Bone marrow (tissue), 2 donors: Measurements from ENCODE around the gene USP17L11.
"Not testable (repeated sequence)": the region's sequence is repeated elsewhere in the genome, so short reads cannot be mapped to it uniquely, and the experiment has no call there.

ENCODE experiments used
- DNase-seq, 2 donors: peaks; one replicate each; lab custom pipeline; 2025; lab: John Stamatoyannopoulos, UW

USP17L11 gene

GRCh38 chr4:9215105-9215504, at the start of gene USP17L11:
USP17L11 (plus strand) TSS chr4:9215405; CDS start chr4:9215405, 0 bp downstream.
- not testable (repeated sequence) for DNase-seq

GRCh38 chr4:9165990-9166389, 49.2 kb upstream of the USP17L11 start:
- DNase-seq = not testable (repeated sequence)

- DNase-seq = not testable (repeated sequence)
Observed at GRCh38 chr4:9169791-9170459, 45.3 kb upstream of the USP17L11 start, which contains the start of gene FAM90A26. FAM90A26 (plus strand) TSS chr4:9170409; CDS start chr4:9173173, 2,764 bp downstream.

DNA sequence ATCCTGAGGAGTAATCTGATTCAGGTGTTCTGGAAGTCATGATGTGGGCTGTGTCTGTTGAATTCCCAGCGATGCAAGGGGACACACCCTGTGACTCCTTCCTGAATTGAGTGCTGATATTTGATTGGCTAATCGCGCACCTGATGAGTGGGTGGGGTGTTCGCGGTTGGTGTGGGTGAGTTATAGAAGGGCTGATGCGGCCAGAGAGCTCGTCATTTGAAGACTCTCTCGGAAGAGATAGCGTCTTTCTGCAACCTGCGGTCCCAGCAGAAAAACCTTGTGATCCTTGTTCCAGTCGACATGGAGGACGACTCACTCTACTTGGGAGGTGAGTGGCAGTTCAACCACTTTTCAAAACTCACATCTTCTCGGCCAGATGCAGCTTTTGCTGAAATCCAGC, 4.8 kb upstream of the USP17L11 start, which contains the start of gene USP17L10:
USP17L10 (plus strand) TSS at position 301 of the 400 bp plus-strand sequence; CDS start at position 301, 0 bp downstream.
- not testable (repeated sequence) for DNase-seq

DNA sequence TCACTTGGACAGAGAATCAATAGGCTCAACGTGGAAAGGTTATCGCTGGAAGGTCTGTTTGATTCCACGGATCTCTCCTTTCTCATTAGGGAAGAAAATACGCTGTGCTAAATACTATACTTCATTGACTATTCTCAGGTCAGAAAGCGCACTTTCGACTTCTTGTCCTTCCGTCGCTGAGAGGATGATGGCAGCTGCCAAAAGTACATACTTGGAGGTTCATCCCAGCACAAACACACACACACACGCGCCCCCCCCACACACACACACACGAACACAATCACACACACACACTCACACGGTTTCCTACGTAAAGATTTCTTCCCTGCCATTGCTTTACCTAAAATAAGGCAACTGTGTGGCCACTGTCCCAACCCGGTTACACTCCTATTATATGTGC, 504 bp upstream of the USP17L11 start:
- DNase-seq = not testable (repeated sequence)

- not testable (repeated sequence) for DNase-seq
Observed at GRCh38 chr4:9219852-9220251, 4.6 kb downstream of the USP17L11 start, which contains the start of gene USP17L12. USP17L12 (plus strand) TSS chr4:9220152; CDS start chr4:9220152, 0 bp downstream.

- not testable (repeated sequence) for DNase-seq
Observed at GRCh38 chr4:9224596-9224995, 9.4 kb downstream of the USP17L11 start, which contains the start of gene USP17L13. USP17L13 (plus strand) TSS chr4:9224896; CDS start chr4:9224896, 0 bp downstream.

GRCh38 chr4:9230249-9230648, 15.0 kb downstream of the USP17L11 start:
- DNase-seq = not testable (repeated sequence)

- not testable (repeated sequence) for DNase-seq
Observed at GRCh38 chr4:9234085-9234484, 18.9 kb downstream of the USP17L11 start, which contains the start of gene USP17L15. USP17L15 (plus strand) TSS chr4:9234385; CDS start chr4:9234385, 0 bp downstream.

DNA sequence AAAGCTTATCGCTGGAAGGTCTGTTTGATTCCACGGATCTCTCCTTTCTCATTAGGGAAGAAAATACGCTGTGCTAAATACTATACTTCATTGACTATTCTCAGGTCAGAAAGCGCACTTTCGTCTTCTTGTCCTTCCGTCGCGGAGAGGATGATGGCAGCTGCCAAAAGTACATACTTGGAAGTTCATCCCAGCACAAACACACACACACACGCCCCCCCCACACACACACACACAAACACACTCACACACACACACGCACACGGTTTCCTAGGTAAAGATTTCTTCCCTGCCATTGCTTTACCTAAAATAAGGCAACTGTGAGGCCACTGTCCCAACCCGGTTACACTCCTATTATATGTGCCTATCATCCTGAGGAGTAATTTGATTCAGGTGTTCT, 23.3 kb downstream of the USP17L11 start:
- DNase-seq = not testable (repeated sequence)

DNA sequence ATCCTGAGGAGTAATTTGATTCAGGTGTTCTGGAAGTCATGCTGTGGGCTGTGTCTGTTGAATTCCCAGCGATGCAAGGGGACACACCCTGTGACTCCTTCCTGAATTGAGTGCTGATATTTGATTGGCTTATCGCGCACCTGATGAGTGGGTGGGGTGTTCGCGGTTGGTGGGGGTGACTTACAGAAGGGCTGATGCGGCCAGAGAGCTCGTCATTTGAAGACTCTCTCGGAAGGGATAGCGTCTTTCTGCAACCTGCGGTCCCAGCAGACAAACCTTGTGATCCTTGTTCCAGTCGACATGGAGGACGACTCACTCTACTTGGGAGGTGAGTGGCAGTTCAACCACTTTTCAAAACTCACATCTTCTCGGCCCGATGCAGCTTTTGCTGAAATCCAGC, 28.4 kb downstream of the USP17L11 start, which contains the start of gene USP17L17:
USP17L17 (plus strand) TSS at position 301 of the 400 bp plus-strand sequence; CDS start at position 301, 0 bp downstream.
- DNase-seq = not testable (repeated sequence)

DNA sequence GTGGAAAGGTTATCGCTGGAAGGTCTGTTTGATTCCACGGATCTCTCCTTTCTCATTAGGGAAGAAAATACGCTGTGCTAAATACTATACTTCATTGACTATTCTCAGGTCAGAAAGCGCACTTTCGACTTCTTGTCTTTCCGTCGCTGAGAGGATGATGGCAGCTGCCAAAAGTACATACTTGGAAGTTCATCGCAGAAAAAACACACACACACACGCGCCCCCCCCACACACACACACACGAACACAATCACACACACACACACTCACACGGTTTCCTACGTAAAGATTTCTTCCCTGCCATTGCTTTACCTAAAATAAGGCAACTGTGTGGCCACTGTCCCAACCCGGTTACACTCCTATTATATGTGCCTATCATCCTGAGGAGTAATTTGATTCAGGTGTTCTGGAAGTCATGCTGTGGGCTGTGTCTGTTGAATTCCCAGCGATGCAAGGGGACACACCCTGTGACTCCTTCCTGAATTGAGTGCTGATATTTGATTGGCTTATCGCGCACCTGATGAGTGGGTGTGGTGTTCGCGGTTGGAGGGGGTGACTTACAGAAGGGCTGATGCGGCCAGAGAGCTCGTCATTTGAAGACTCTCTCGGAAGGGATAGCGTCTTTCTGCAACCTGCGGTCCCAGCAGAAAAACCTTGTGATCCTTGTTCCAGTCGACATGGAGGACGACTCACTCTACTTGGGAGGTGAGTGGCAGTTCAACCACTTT, 32.9 kb downstream of the USP17L11 start, which contains the start of gene USP17L18:
USP17L18 (plus strand) TSS at position 678 of the 728 bp plus-strand sequence; CDS start at position 678, 0 bp downstream.
- not testable (repeated sequence) for DNase-seq

GRCh38 chr4:9253078-9253477, 37.9 kb downstream of the USP17L11 start, which contains the start of gene USP17L19:
USP17L19 (plus strand) TSS chr4:9253378; CDS start chr4:9253378, 0 bp downstream.
- not testable (repeated sequence) for DNase-seq

DNA sequence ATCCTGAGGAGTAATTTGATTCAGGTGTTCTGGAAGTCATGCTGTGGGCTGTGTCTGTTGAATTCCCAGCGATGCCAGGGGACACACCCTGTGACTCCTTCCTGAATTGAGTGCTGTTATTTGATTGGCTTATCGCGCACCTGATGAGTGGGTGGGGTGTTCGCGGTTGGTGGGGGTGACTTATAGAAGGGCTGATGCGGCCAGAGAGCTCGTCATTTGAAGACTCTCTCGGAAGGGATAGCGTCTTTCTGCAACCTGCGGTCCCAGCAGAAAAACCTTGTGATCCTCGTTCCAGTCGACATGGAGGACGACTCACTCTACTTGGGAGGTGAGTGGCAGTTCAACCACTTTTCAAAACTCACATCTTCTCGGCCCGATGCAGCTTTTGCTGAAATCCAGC, 42.6 kb downstream of the USP17L11 start, which contains the start of gene USP17L20:
USP17L20 (plus strand) TSS at position 301 of the 400 bp plus-strand sequence; CDS start at position 301, 0 bp downstream.
- not testable (repeated sequence) for DNase-seq

- DNase-seq = not testable (repeated sequence)
Observed at GRCh38 chr4:9262572-9262971, 47.4 kb downstream of the USP17L11 start, which contains the start of gene USP17L21. USP17L21 (plus strand) TSS chr4:9262872; CDS start chr4:9262872, 0 bp downstream.
